Hypothalamus (tissue), 51 donors: Measurements from ENCODE around the gene EPDR1.

Experiments used
- DNase-seq, 51 donors: peaks; one replicate each; lab custom pipeline; 2025; lab: John Stamatoyannopoulos, UW

Gene EPDR1

GRCh38 chr7:37971491-37971890 lies 51.1 kb downstream of the EPDR1 start:
- DNase-seq, result no peak

- DNase-seq, result no peak
Observed at GRCh38 chr7:37973915-37974314, 53.5 kb downstream of the EPDR1 start.

GRCh38 chr7:37974711-37975110 lies 54.3 kb downstream of the EPDR1 start:
- DNase-seq, result no peak

- no peak for DNase-seq
Observed at GRCh38 chr7:37977243-37977642, 56.8 kb downstream of the EPDR1 start.

- no peak for DNase-seq
Observed at GRCh38 chr7:37981664-37982063, 61.2 kb downstream of the EPDR1 start.

- DNase-seq, result peak in 2 of 51 donors; percentile 1 to 8
Observed at GRCh38 chr7:37982423-37982822, 62.0 kb downstream of the EPDR1 start.

GRCh38 chr7:37984750-37985390 lies 64.4 kb downstream of the EPDR1 start:
- no peak for DNase-seq

GRCh38 chr7:37986908-37987330 lies 66.5 kb downstream of the EPDR1 start:
- no peak for DNase-seq

GRCh38 chr7:37987732-37988131 lies 67.3 kb downstream of the EPDR1 start:
- DNase-seq, result no peak

- no peak for DNase-seq
Observed at GRCh38 chr7:37988721-37989650, 68.5 kb downstream of the EPDR1 start.

- DNase-seq, result no peak
Observed at GRCh38 chr7:37990337-37990736, 69.9 kb downstream of the EPDR1 start.

- no peak for DNase-seq
Observed at GRCh38 chr7:37993060-37993501, 72.6 kb downstream of the EPDR1 start.

- no peak for DNase-seq
Observed at GRCh38 chr7:37999673-38000072, 79.2 kb downstream of the EPDR1 start.

GRCh38 chr7:38000272-38000671 lies 79.8 kb downstream of the EPDR1 start:
- no peak for DNase-seq
